PC-3 (cell line): ENCODE data around the gene LUC7L3.

Source experiments
- CTCF ChIP-seq: fragments of 300-600 bp; sonication (generic); conservative IDR thresholded peaks from 2 replicates; pipeline ENCODE4 v1.5.1; 2017; ENCODE audit warnings: antibody characterized with exemption, low read depth, mild to moderate bottlenecking, low read length
- EZH2 ChIP-seq: fragments of 300-600 bp; sonication (generic); IDR thresholded peaks from one replicate; pipeline ENCODE4 v1.6.1; 2017; ENCODE audit warnings: antibody characterized with exemption, mild to moderate bottlenecking, low read length; ENCODE audit not compliant: unreplicated experiment

- TF ChIP-seq CTCF (no peak), EZH2 (no peak)
These were observed 20.0 kb upstream of the LUC7L3 start for GRCh38 chr17:50699410-50699809.
